Stimulated activated CD8-positive, alpha-beta memory T cell treated with anti-CD3 and anti-CD28 coated beads, Interleukin-12 subunit alpha, Interleukin-12 subunit beta, amount 100 ng/mL, for 4 hours (primary cell): Measurements from ENCODE around the gene MED1.
"Not testable (repeated sequence)": the region's sequence is repeated elsewhere in the genome, so short reads cannot be mapped to it uniquely, and the experiment has no call there.

Experiments
- DNase-seq: peaks from one replicate; pipeline ENCODE4 v3.0.0-alpha.2; 2020; ENCODE audit warnings: low read depth

The MED1 gene, protein sequence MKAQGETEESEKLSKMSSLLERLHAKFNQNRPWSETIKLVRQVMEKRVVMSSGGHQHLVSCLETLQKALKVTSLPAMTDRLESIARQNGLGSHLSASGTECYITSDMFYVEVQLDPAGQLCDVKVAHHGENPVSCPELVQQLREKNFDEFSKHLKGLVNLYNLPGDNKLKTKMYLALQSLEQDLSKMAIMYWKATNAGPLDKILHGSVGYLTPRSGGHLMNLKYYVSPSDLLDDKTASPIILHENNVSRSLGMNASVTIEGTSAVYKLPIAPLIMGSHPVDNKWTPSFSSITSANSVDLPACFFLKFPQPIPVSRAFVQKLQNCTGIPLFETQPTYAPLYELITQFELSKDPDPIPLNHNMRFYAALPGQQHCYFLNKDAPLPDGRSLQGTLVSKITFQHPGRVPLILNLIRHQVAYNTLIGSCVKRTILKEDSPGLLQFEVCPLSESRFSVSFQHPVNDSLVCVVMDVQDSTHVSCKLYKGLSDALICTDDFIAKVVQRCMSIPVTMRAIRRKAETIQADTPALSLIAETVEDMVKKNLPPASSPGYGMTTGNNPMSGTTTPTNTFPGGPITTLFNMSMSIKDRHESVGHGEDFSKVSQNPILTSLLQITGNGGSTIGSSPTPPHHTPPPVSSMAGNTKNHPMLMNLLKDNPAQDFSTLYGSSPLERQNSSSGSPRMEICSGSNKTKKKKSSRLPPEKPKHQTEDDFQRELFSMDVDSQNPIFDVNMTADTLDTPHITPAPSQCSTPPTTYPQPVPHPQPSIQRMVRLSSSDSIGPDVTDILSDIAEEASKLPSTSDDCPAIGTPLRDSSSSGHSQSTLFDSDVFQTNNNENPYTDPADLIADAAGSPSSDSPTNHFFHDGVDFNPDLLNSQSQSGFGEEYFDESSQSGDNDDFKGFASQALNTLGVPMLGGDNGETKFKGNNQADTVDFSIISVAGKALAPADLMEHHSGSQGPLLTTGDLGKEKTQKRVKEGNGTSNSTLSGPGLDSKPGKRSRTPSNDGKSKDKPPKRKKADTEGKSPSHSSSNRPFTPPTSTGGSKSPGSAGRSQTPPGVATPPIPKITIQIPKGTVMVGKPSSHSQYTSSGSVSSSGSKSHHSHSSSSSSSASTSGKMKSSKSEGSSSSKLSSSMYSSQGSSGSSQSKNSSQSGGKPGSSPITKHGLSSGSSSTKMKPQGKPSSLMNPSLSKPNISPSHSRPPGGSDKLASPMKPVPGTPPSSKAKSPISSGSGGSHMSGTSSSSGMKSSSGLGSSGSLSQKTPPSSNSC (N-terminal part only)

DNA sequence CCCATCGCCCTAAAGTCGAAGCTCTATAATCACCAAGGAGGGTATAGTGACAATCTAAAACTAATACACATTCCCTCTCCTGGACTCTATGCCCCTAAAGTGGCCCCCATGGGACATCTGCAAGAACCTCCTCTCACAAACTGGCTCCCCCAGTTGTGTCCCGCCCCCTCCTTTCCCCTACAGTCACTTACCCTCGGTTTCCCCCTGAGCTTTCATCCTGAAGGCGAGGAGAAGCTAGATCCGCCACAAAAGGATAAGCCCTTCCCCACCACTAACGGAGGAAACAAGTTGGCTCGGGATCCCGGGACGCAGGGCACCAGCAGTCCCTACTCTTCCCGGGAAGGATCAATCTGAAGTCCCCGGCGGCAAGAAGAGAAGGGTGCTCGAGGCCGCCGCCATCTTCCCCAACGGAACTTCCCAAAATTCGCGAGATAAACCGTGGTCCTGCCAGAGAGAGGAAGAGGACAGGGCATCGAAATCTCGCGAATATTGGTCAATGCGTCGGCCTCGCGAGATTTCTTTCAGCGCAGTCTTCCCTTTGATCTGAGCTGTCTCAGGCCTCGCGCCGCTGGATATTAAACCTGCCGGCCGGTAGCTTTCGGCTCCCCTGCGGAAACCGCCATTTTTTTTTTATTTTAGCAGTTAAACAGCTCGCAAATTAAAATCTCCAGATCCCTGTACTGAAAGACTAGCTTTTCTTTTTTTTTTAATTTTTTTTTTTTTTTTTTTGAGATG is at the start of gene MED1:
TSS of gene MED1 (minus strand) at position 417 of the 735 bp plus-strand sequence. CDS start at position 216, 201 bp downstream.
- DNase-seq: peak; percentile 82

DNA sequence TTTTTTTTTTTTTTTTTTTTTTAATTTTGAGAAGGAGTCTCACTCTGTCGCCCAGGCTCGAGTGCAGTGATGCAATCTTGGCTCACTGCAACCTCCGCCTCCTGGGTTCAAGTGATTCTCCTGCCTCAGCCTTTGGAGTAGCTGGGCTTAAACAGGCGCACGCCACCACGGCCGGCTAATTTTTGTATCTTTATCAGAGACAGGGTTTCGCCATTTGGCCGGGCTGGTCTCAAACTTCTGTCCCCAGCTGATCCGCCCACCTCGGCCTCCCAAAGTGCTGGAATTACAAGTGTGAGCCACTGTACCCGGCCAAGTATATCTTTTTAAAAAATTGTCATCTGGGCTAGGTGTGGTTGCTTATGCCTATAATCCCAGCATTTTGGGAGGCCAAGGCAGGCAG is 45.9 kb upstream of the MED1 start:
- not testable (repeated sequence) for DNase-seq

DNA sequence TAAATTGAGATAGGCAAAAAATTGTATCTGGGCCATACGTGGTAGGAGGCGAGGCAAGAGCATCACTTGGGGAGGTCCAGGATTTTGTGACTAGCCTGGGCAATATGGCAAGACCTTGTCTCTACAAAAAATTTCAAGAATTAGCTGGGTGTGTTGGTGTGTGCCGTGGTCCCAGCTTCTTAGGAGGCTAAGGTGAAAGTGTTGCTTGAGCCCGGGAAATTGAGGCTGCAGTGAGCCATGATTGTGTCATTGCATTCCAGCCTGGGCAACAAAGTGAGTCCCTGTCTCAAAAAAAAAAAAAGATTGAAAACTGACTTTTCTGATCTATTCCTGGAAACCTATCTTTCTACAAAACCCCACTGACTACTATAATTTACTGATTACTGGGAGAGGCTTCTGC is 36.9 kb upstream of the MED1 start:
- DNase-seq: no peak

DNA sequence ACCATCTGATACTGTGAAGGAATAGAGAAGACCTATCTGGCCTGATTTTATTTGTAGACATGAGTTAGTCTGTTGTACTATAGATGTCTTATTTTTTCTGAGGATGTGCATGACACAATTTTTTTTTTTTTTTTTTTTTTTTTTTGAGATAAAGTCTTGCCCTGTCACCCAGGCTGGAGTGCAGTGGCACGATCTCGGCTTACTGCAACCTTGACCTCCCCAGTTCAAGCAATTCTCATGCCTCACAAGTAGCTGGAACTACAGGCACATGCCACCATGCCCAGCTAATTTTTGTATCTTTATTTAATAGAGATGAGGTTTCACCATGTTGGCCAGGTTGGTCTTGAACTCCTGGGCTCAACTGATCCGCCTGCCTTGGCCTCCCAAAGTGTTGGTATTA is 36.4 kb upstream of the MED1 start:
- not testable (repeated sequence) for DNase-seq

DNA sequence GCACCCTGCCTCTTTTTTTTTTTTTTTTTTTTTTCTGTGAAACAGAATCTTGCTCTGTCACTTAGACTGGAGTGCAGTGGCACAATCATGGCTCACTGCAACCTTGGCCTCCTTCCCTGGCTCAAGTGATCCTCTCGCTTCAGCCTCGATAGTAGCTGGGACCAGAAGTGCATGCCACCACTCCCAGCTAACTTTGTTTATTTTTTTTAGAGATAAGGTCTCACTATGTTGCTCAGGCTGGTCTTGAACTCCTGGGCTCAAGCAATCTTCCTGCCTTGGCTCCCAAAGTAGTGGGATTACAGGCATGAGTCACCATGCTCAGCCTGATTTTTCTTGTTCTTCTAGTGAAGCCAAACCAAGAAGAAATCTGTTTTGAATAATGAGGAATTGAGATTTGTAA is 35.2 kb upstream of the MED1 start:
- DNase-seq: no peak

DNA sequence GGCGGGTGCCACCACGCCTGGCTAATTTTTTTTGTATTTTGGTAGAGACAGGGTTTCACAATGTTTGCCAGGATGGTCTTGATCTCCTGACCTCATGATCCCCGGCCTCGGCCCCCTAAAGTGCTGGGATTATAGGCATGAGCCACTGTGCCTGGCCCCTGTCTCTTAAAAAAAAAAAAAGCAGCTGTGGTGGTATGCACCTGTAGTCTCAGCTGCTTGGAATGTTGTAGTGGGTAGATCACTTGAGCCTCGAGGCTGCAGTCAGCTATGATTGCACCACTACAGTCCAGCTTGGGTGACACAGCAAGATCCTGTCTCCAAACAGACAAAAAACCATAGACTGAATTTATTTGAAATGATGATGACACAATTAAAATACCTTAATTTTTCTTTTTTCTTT is 34.5 kb upstream of the MED1 start:
- DNase-seq: no peak

DNA sequence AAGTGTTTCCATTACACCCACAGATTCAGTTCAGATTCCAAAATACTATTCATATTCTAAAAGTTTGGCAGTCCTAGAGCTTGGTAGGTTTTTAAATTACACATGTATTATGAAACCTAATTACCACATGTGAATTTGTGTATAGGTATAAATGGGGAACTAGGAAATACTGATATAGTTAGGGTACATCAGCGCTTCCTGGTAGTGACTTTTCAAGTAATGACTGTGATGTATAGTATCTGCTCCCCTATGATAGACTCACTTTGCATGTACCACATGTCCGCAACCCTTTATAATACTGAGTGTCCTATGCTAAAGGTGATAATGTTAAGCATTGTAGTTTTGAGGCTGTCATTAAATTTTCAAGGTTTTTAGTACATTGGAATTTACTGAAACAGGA is 33.1 kb upstream of the MED1 start:
- no peak for DNase-seq

DNA sequence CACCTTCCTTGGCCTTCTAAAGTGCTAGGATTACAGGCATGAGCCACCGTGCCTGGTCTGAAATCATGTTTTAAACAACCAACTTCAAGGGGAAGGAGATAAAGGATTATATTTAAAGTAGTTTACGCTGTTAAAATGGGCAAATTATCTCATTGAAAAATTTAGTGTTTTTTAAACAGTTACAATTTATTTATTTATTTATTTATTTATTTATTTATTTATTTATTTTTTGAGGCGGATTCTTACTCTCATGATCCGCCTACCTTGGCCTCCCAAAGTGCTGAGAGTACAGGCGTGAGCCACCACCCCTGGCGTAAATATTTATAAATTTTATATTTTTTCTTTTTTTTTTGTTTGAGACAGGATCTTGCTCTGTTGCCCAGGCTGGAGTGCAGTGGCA is 32.4 kb upstream of the MED1 start:
- no peak for DNase-seq

DNA sequence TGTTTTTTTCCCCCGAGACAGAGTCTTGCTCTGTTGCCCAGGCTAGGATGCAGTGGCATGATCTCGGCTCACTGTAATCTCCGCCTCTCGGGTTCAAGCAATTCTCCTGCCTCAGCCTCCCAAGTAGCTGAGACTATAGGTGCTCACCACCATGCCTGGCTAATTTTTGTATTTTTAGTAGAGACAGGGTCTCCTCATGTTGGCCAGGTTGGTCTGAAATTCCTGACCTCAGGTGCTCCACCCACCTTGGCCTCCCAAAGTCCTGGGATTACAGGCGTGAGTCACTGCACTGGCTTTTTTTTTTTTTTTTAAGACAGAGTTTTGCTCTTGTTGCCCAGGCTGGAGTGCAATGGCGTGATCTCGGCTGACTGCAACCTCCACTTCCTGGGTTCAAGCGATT is 28.6 kb upstream of the MED1 start:
- DNase-seq: not testable (repeated sequence)

DNA sequence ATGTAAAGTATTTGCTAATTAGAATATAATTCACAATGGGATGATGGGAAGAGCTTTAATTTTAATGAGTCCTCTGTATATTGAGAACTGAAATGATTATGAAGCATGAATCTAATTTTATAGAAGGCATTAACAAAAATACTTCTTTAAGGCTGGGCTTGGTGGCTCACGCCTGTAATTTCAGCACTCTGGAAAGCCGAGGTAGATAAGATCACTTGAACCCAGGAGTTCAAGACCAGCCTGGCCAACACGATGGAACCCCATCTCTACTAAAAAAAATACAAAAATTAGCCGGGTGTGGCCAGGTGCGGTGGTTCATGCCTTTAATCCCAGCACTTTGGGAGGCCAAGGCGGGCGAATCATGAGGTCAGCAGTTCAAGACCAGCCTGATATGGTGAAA is 22.2 kb upstream of the MED1 start:
- no peak for DNase-seq

DNA sequence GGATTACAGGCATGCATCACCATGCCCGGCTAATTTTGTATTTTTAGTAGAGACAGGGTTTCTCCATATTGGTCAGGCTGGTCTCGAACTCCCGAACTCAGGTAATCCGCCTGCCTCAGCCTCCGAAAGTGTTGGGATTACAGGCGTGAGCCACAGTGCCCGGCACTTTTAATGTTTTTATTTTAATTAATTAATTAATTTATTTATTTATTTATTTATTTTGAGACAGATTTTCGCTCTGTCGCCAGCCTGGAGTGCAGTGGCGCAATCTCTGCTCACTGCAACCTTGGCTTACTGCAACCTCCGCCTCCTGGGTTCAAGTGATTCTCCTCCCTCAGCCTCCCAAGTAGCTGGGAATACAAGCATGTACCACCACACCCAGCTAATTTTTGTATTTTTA is 17.5 kb upstream of the MED1 start:
- not testable (repeated sequence) for DNase-seq

DNA sequence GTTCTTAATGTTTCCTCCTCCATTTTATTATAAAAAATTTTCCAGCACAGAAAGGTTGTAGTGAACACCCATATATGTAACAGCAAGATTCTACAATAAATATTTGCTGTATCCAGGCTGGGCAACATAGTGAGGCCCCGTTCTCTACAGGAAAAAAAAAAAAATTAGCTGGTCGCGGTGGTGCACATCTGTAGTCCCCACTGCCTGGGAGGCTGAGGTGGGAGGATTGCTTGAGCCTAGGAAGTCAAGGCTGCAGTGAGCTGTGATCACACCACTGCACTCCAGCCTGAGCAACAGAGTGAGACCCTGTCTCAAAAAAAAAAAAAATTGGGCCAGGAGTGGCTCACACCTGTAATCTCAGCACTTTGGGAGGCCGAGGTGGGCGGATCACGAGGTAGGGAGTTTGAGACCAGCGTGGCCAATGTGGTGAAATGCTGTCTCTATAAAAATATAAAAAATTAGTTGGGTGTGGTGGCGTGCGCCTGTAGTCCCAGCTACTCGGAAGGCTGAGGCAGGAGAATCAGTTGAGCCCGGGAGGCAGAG is 13.6 kb upstream of the MED1 start:
- not testable (repeated sequence) for DNase-seq

DNA sequence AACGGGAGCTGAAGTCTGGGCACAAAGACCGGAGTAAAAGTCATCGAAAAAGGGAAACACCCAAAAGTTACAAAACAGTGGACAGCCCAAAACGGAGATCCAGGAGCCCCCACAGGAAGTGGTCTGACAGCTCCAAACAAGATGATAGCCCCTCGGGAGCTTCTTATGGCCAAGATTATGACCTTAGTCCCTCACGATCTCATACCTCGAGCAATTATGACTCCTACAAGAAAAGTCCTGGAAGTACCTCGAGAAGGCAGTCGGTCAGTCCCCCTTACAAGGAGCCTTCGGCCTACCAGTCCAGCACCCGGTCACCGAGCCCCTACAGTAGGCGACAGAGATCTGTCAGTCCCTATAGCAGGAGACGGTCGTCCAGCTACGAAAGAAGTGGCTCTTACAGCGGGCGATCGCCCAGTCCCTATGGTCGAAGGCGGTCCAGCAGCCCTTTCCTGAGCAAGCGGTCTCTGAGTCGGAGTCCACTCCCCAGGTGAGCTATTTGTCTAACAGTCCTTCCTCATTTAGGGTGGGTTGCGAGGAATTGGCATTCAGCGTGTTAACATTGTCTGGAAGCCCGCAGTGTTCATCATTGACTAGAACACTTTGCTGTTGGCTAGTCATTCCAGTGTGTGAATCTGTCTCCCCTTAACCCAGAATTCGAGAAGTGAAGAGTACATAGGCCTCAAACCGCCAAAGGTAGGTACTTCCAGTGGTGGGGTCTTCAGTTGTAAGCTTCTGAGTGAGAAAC is 11.7 kb upstream of the MED1 start:
- DNase-seq: no peak

DNA sequence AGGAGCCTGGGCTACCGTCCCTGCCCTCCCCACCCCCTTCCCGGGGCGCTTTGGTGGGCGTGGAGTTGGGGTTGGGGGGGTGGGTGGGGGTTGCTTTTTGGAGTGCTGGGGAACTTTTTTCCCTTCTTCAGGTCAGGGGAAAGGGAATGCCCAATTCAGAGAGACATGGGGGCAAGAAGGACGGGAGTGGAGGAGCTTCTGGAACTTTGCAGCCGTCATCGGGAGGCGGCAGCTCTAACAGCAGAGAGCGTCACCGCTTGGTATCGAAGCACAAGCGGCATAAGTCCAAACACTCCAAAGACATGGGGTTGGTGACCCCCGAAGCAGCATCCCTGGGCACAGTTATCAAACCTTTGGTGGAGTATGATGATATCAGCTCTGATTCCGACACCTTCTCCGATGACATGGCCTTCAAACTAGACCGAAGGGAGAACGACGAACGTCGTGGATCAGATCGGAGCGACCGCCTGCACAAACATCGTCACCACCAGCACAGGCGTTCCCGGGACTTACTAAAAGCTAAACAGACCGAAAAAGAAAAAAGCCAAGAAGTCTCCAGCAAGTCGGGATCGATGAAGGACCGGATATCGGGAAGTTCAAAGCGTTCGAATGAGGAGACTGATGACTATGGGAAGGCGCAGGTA is 11.0 kb upstream of the MED1 start:
- DNase-seq: peak; percentile 66

DNA sequence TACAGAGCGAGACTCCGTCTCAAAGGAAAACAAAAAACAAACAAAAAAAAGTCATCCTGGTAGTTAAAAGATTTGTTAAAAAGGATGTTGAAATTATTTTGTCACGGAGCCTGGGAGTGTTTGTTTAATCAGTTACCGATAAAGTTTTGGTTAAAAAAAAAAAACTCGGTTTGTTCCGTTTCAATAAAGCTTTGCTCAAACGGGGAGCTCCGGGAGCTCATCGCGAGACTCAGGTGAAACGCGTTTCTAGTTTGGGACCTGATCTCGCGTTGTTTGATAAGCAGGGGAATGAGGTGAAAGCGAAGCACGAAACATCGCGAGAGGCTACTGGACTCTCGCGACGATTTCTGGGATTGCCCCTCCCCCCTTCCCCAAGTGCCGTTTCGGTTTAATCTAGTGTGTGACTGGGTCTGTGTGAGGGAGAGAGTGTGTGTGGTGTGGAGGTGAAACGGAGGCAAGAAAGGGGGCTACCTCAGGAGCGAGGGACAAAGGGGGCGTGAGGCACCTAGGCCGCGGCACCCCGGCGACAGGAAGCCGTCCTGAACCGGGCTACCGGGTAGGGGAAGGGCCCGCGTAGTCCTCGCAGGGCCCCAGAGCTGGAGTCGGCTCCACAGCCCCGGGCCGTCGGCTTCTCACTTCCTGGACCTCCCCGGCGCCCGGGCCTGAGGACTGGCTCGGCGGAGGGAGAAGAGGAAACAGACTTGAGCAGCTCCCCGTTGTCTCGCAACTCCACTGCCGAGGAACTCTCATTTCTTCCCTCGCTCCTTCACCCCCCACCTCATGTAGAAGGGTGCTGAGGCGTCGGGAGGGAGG is 10.3 kb upstream of the MED1 start, which contains the start of gene CDK12:
TSS of gene CDK12 (plus strand) at position 374 of the 813 bp plus-strand sequence. CDS start 586 bp downstream, outside the sequence.
- peak; percentile 85 for DNase-seq

DNA sequence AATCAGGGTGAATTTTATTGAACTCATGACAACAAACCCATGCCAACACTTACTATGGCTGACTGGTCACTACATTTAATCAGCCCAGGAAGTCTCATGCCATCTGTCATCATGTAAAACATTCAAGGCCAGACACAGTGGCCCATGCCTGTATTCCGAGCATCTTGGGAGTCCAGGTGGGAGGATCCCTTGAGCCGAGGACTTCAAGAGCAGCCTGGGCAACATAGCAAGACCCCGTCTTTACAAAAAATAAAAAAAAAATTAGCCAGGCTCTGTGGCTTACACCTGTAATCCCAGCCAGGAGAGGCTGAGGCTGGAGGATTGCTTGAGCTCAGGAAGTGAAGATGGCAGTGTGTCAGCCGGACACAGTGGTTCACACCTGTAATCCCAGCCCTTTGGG is 4.9 kb upstream of the MED1 start:
- no peak for DNase-seq

DNA sequence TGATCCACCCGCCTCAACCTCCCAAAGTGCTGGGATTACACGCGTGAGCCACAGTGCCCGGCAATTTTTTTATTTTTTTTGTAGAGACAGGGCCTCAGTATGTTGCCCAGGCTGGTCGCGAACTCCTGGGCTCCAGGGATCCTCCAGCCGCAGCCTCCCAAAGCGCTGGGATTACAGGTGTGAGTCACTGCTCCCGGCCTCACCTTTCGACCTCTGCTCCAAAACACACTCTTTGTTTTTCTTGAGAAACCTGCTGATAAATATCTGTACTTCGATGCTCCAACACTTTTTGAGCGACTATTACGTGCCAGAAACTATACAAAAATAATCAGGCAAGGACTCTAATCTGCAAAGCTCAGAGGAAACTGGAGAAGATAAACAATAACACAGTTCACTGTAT is 1.0 kb downstream of the MED1 start:
- no peak for DNase-seq

DNA sequence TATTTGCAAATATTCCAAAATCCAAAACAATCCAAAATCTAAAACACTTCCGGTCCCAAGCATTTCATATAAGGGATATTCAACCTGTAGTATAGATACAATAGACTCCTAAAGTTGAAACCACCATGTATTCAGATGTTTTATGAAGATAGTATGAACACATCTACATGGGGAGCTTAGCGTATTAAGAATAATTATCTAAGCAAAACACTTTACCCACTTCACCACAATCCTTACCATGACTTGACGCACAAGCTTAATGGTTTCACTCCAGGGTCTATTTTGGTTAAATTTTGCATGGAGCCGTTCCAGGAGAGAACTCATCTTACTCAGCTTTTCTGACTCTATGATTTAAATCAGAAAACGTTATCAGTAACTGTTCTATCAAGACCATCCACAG is 3.5 kb downstream of the MED1 start:
- DNase-seq: no peak

DNA sequence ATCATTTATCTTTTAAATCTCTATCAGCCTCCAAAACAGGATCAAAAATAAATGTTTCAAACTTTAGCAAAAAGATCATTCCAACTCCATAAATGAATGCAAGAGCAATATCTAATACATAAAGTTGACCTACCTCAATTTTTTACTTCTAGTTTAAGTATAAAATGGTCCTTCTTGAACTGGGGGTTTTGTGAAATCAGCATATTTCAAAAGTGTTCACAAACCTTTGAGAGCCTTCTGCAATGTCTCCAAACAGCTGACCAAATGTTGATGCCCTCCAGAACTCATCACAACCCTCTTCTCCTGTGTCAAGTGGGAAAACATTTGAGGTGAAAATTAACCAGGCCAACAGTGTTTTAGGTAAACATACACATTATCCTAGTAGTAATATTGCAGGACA is 7.7 kb downstream of the MED1 start:
- no peak for DNase-seq
